ENCODE measurements around the gene SCNN1A. TPM values are rescaled to one million over a fixed set of nuclear protein-coding genes. Genes with fewer than 3 reads are reported as not detected.
A peak's percentile ranks its signal among the peaks of the same experiment; 100 is the strongest.

The SCNN1A gene
- total and polyA plus RNA-seq, 2 of the 13 experiments (the other 11 are each of a cell fraction or from before 2014, with no cell fraction given), result 1.5 to 14.6 TPM

GRCh38 chr12:6363330-6364043 is 11.9 kb downstream of the SCNN1A start (continued):
- TF ChIP-seq ZFYVE20 (CRISPR knock-in tag; IDR thresholded peaks at IDR 0.05; ENCODE audit: borderline replicate concordance, low read depth), result no peak
- TF ChIP-seq GATAD1 (CRISPR knock-in tag; IDR thresholded peaks at IDR 0.05), result no peak
- no peak; the same call in 1 of the 2 replicates for TF ChIP-seq ZBTB25 (CRISPR knock-in tag; IDR thresholded peaks at IDR 0.05)
- TF ChIP-seq ZNF784 (CRISPR knock-in tag; IDR thresholded peaks at IDR 0.05; ENCODE audit: borderline replicate concordance), result no peak
- TF ChIP-seq SALL1 (CRISPR knock-in tag; IDR thresholded peaks at IDR 0.05), result peak; percentile 53
- TF ChIP-seq SATB2 (CRISPR knock-in tag; IDR thresholded peaks at IDR 0.05), result 0 out of 2 replicates have a peak, but pooled peaks have one; percentile 30
- no peak for TF ChIP-seq IKZF4 (CRISPR knock-in tag; IDR thresholded peaks at IDR 0.05; ENCODE audit: borderline replicate concordance, low read depth, not compliant biosample characterization)
- peak; percentile 50; the same call in 1 of the 2 replicates for TF ChIP-seq GMEB1 (CRISPR knock-in tag; IDR thresholded peaks at IDR 0.05; ENCODE audit: borderline replicate concordance)

Data from HepG2 (cell line).